HUES6 (cell line): Measurements from ENCODE around the gene B2M.
"Not testable (repeated sequence)": the region's sequence is repeated elsewhere in the genome, so short reads cannot be mapped to it uniquely, and the experiment has no call there.

Experiments
- H3K27ac ChIP-seq: 2 replicates; pipeline ENCODE4 v1.7.0; 2013; ENCODE audit warnings: low read depth, mild to moderate bottlenecking, low read length, inconsistent platforms
- H3K27me3 ChIP-seq: 2 replicates; pipeline ENCODE4 v1.6.1; 2013; ENCODE audit warnings: low read length; ENCODE audit not compliant: control insufficient read depth, insufficient read depth
- H3K36me3 ChIP-seq: 2 replicates; pipeline ENCODE4 v1.6.1; 2013; ENCODE audit warnings: low read length; ENCODE audit not compliant: control insufficient read depth, insufficient read depth
- H3K4me1 ChIP-seq: 2 replicates; pipeline ENCODE4 v1.6.1; 2013; ENCODE audit warnings: low read length; ENCODE audit not compliant: control insufficient read depth, insufficient read depth
- H3K4me3 ChIP-seq: 2 replicates; pipeline ENCODE4 v1.5.1; 2013; ENCODE audit warnings: low read depth, low read length
- H3K9ac ChIP-seq: one replicate; pipeline ENCODE4 v1.6.1; 2013; ENCODE audit warnings: mild to moderate bottlenecking, low read length
- H3K9me3 ChIP-seq: 2 replicates; pipeline ENCODE4 v1.6.1; 2013; ENCODE audit warnings: low read depth, low read length; ENCODE audit not compliant: control insufficient read depth, insufficient read depth

B2M gene

GRCh38 chr15:44743454-44743853, 32.1 kb downstream of the B2M start:
- not testable (repeated sequence) for H3K9ac ChIP-seq, H3K27ac ChIP-seq, H3K4me3 ChIP-seq, H3K4me1 ChIP-seq, H3K27me3 ChIP-seq, H3K36me3 ChIP-seq, H3K9me3 ChIP-seq

GRCh38 chr15:44753345-44753744, 42.0 kb downstream of the B2M start:
- no peaks in the 10 kb centered on the region; the same call in 1 of the 2 replicates for H3K27me3 ChIP-seq
- H3K9ac ChIP-seq: no peak overlapping the region
- peaks cover 13% of the 10 kb centered on the region; the same call in 1 of the 2 replicates for H3K9me3 ChIP-seq
- no peak overlapping the region for H3K4me3 ChIP-seq
- no peaks in the 10 kb centered on the region for H3K4me1 ChIP-seq
- H3K36me3 ChIP-seq: no peaks in the 10 kb centered on the region
- H3K27ac ChIP-seq: no peak overlapping the region

- Histone ChIP-seq H3K36me3 (no peaks in the 10 kb centered on the region), H3K27ac (no peak overlapping the region), H3K9ac (no peak overlapping the region), H3K4me3 (no peak overlapping the region), H3K27me3 (peaks cover 5% of the 10 kb centered on the region; the same call in 1 of the 2 replicates), H3K4me1 (no peaks in the 10 kb centered on the region), H3K9me3 (no peaks in the 10 kb centered on the region)
Observed at GRCh38 chr15:44763187-44763586, 51.9 kb downstream of the B2M start.

- no peaks in the 10 kb centered on the region for H3K4me1 ChIP-seq
- no peaks in the 10 kb centered on the region for H3K9me3 ChIP-seq
- H3K27me3 ChIP-seq: peaks cover 5% of the 10 kb centered on the region; the same call in 1 of the 2 replicates
- H3K27ac ChIP-seq: no peak overlapping the region
- H3K4me3 ChIP-seq: no peak overlapping the region
- no peak overlapping the region for H3K9ac ChIP-seq
- H3K36me3 ChIP-seq: no peaks in the 10 kb centered on the region
Observed at GRCh38 chr15:44763848-44764247, 52.5 kb downstream of the B2M start.

GRCh38 chr15:44765036-44765435, 53.7 kb downstream of the B2M start:
- Histone ChIP-seq H3K9ac (no peak overlapping the region), H3K27me3 (no peaks in the 10 kb centered on the region), H3K36me3 (no peaks in the 10 kb centered on the region), H3K4me3 (no peak overlapping the region), H3K4me1 (no peaks in the 10 kb centered on the region), H3K9me3 (peaks cover 2% of the 10 kb centered on the region; the same call in 1 of the 2 replicates), H3K27ac (no peak overlapping the region)
